NK-92 (cell line): ENCODE measurements around the gene NUP210.
"Not testable (repeated sequence)": the region's sequence is repeated elsewhere in the genome, so short reads cannot be mapped to it uniquely, and the experiment has no call there.

Source experiments
- DNase-seq: peaks from one replicate; lab custom pipeline; 2025; ENCODE audit not compliant: unreplicated experiment; lab: John Stamatoyannopoulos, UW

NUP210 gene

GRCh38 chr3:13377741-13378140, 42.4 kb downstream of the NUP210 start:
- DNase-seq = not testable (repeated sequence)

- no peak for DNase-seq
Measured at GRCh38 chr3:13377021-13377420, 43.1 kb downstream of the NUP210 start.

GRCh38 chr3:13376091-13376490, 44.0 kb downstream of the NUP210 start:
- no peak for DNase-seq

GRCh38 chr3:13375464-13375863, 44.7 kb downstream of the NUP210 start:
- DNase-seq = no peak

- DNase-seq = no peak
Measured at GRCh38 chr3:13373975-13374586, 46.0 kb downstream of the NUP210 start.

- no peak for DNase-seq
Measured at GRCh38 chr3:13372656-13373055, 47.5 kb downstream of the NUP210 start.

- no peak for DNase-seq
Measured at GRCh38 chr3:13372126-13372525, 48.0 kb downstream of the NUP210 start.

GRCh38 chr3:13371100-13372075, 48.7 kb downstream of the NUP210 start:
- no peak for DNase-seq

GRCh38 chr3:13370609-13371008, 49.5 kb downstream of the NUP210 start:
- DNase-seq = no peak

- DNase-seq = no peak
Measured at GRCh38 chr3:13370055-13370454, 50.1 kb downstream of the NUP210 start.

- no peak for DNase-seq
Measured at GRCh38 chr3:13368834-13369233, 51.3 kb downstream of the NUP210 start.

GRCh38 chr3:13367728-13368127, 52.4 kb downstream of the NUP210 start:
- no peak for DNase-seq

- no peak for DNase-seq
Measured at GRCh38 chr3:13365390-13366379, 54.4 kb downstream of the NUP210 start.

- DNase-seq = no peak
Measured at GRCh38 chr3:13364602-13365271, 55.4 kb downstream of the NUP210 start.

- no peak for DNase-seq
Measured at GRCh38 chr3:13362551-13362950, 57.6 kb downstream of the NUP210 start.

- no peak for DNase-seq
Measured at GRCh38 chr3:13359916-13360315, 60.2 kb downstream of the NUP210 start.

- no peak for DNase-seq
Measured at GRCh38 chr3:13358643-13359042, 61.5 kb downstream of the NUP210 start.

- no peak for DNase-seq
Measured at GRCh38 chr3:13358051-13358450, 62.1 kb downstream of the NUP210 start.

GRCh38 chr3:13357074-13357473, 63.0 kb downstream of the NUP210 start:
- DNase-seq = no peak

- no peak for DNase-seq
Measured at GRCh38 chr3:13353936-13354542, 66.1 kb downstream of the NUP210 start.
